Measurements from ENCODE around the gene MYO1E.

The MYO1E gene

GRCh38 chr15:59271595-59272201 lies 101.0 kb downstream of the MYO1E start:
- in situ Hi-C loops (cut with MboI; ENCODE audit: low sequenced_read_pairs) = no loop called here

- in situ Hi-C loops (cut with MboI; ENCODE audit: low sequenced_read_pairs) = no loop called here
These were observed 103.7 kb downstream of the MYO1E start for GRCh38 chr15:59268852-59269407.

GRCh38 chr15:59268168-59268851 lies 104.4 kb downstream of the MYO1E start:
- in situ Hi-C loops (cut with MboI; ENCODE audit: low sequenced_read_pairs) = no loop called here

- in situ Hi-C loops (cut with MboI; ENCODE audit: low sequenced_read_pairs) = no loop called here
These were observed 106.6 kb downstream of the MYO1E start for GRCh38 chr15:59266028-59266427.

GRCh38 chr15:59262316-59262715 lies 110.4 kb downstream of the MYO1E start:
- in situ Hi-C loops (cut with MboI; ENCODE audit: low sequenced_read_pairs) = no loop called here

GRCh38 chr15:59260090-59260489 lies 112.6 kb downstream of the MYO1E start:
- in situ Hi-C loops (cut with MboI; ENCODE audit: low sequenced_read_pairs) = no loop called here

GRCh38 chr15:59259137-59259943 lies 113.3 kb downstream of the MYO1E start:
- in situ Hi-C loops (cut with MboI; ENCODE audit: low sequenced_read_pairs) = no loop called here

- in situ Hi-C loops (cut with MboI; ENCODE audit: low sequenced_read_pairs) = no loop called here
These were observed 114.4 kb downstream of the MYO1E start for GRCh38 chr15:59258317-59258716.

GRCh38 chr15:59257140-59257539 lies 115.5 kb downstream of the MYO1E start:
- in situ Hi-C loops (cut with MboI; ENCODE audit: low sequenced_read_pairs) = no loop called here

- in situ Hi-C loops (cut with MboI; ENCODE audit: low sequenced_read_pairs) = no loop called here
These were observed 116.2 kb downstream of the MYO1E start for GRCh38 chr15:59256482-59256881.

GRCh38 chr15:59255680-59256336 lies 116.9 kb downstream of the MYO1E start:
- in situ Hi-C loops (cut with MboI; ENCODE audit: low sequenced_read_pairs) = no loop called here

- in situ Hi-C loops (cut with MboI; ENCODE audit: low sequenced_read_pairs) = no loop called here
These were observed 120.5 kb downstream of the MYO1E start for GRCh38 chr15:59252137-59252536.

- in situ Hi-C loops (cut with MboI; ENCODE audit: low sequenced_read_pairs) = no loop called here
These were observed 121.4 kb downstream of the MYO1E start for GRCh38 chr15:59251001-59251845.

GRCh38 chr15:59250249-59250648 lies 122.4 kb downstream of the MYO1E start:
- in situ Hi-C loops (cut with MboI; ENCODE audit: low sequenced_read_pairs) = no loop called here

- in situ Hi-C loops (cut with MboI; ENCODE audit: low sequenced_read_pairs) = loop anchor here (10.0 kb wide), 1 partner anchor 245 kb away; no protein-coding TSS in a partner anchor
These were observed 122.9 kb downstream of the MYO1E start for GRCh38 chr15:59249816-59250215.

GRCh38 chr15:59247364-59247763 lies 125.3 kb downstream of the MYO1E start:
- in situ Hi-C loops (cut with MboI; ENCODE audit: low sequenced_read_pairs) = loop anchor here (10.0 kb wide), 1 partner anchor 247 kb away; no protein-coding TSS in a partner anchor

- in situ Hi-C loops (cut with MboI; ENCODE audit: low sequenced_read_pairs) = loop anchor here (10.0 kb wide), 1 partner anchor 249 kb away; no protein-coding TSS in a partner anchor
These were observed 127.1 kb downstream of the MYO1E start for GRCh38 chr15:59245559-59245958.

- in situ Hi-C loops (cut with MboI; ENCODE audit: low sequenced_read_pairs) = loop anchor here (10.0 kb wide), 1 partner anchor 250 kb away; no protein-coding TSS in a partner anchor
These were observed 128.3 kb downstream of the MYO1E start for GRCh38 chr15:59244337-59244736.

- in situ Hi-C loops (cut with MboI; ENCODE audit: low sequenced_read_pairs) = loop anchor here (10.0 kb wide), 1 partner anchor 251 kb away; no protein-coding TSS in a partner anchor
These were observed 129.0 kb downstream of the MYO1E start for GRCh38 chr15:59243622-59244021.

GRCh38 chr15:59242649-59243048 lies 130.0 kb downstream of the MYO1E start:
- in situ Hi-C loops (cut with MboI; ENCODE audit: low sequenced_read_pairs) = loop anchor here (10.0 kb wide), 1 partner anchor 252 kb away; no protein-coding TSS in a partner anchor

All from HL-60/S4 treated with phorbol 12-myristate 13-acetate at 8.2 ng/mL for 4 days and 3 days (cell line).